Adipocyte (in vitro differentiated cells): Measurements from ENCODE around the gene MYCBP2.

Experiments
- DNase-seq: peaks from one replicate; pipeline ENCODE4 v3.0.0-alpha.2; 2015; ENCODE audit warnings: low read depth
- H3K27me3 ChIP-seq: replicated peaks from 2 replicates; pipeline ENCODE4 v1.7.0; 2013; ENCODE audit warnings: mild to moderate bottlenecking, low read length, moderate library complexity; ENCODE audit not compliant: control insufficient read depth, insufficient read depth
- H3K36me3 ChIP-seq: 2 replicates; pipeline ENCODE4 v1.7.0; 2013; ENCODE audit warnings: low read length, mild to moderate bottlenecking, moderate library complexity; ENCODE audit not compliant: control insufficient read depth, insufficient read depth, severe bottlenecking
- H3K4me1 ChIP-seq: 2 replicates; pipeline ENCODE4 v1.7.0; 2013; ENCODE audit warnings: mild to moderate bottlenecking, low read length, moderate library complexity; ENCODE audit not compliant: control insufficient read depth, insufficient read depth
- H3K4me3 ChIP-seq: 2 replicates; pipeline ENCODE4 v1.7.0; 2013; ENCODE audit warnings: mild to moderate bottlenecking, low read length, moderate library complexity
- H3K9ac ChIP-seq: 2 replicates; pipeline ENCODE4 v1.7.0; 2013; ENCODE audit warnings: mild to moderate bottlenecking, low read length, moderate library complexity
- H3K9me3 ChIP-seq: 2 replicates; pipeline ENCODE4 v1.7.0; 2013; ENCODE audit warnings: mild to moderate bottlenecking, low read length, moderate library complexity; ENCODE audit not compliant: control insufficient read depth

Gene MYCBP2

GRCh38 chr13:77326905-77327604, at the start of gene MYCBP2:
Gene MYCBP2, minus strand, starts transcription at chr13:77327094. Its CDS starts 319 bp downstream, at chr13:77326775.
- peak; percentile 99 for DNase-seq
- H3K27me3 ChIP-seq: no peaks in the 10 kb centered on the region
- H3K36me3 ChIP-seq: no peaks in the 10 kb centered on the region
- H3K9ac ChIP-seq: peak within 1 kb of the TSS; percentile 91
- no peaks in the 10 kb centered on the region for H3K9me3 ChIP-seq
- H3K4me3 ChIP-seq: peak within 1 kb of the TSS; percentile 93
- H3K4me1 ChIP-seq: peaks cover 50% of the 10 kb centered on the region

DNA sequence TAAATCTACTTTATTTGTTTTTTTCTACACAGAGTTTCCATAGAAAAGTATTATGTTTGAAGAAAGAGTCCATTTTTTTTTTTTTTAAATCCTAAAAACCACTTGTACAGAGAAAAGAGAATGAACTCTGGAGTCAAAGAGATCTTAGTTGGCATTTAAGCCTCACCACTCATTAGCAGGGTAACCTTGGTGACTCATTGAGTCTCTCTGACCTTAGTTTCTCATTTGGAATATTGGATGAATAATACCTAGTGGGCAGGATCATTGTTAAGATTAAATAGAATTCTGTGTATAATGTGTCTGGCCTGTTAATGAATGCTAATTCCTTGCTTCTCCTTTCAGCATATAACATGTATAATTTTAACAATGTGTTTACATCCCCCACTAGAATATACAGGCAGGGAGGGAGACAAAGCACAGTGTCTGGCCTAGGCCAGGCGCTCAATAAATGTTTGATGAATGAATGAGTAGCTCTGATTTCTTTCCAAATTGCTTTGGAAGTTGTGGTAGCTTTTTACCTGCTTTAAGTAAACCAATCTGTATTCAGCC, 48.7 kb upstream of the MYCBP2 start:
- H3K27me3 ChIP-seq: no peaks in the 10 kb centered on the region
- DNase-seq: no peak
- H3K4me3 ChIP-seq: no peak overlapping the region
- no peak overlapping the region for H3K9ac ChIP-seq
- no peaks in the 10 kb centered on the region for H3K9me3 ChIP-seq
- H3K36me3 ChIP-seq: no peaks in the 10 kb centered on the region
- peaks cover 3% of the 10 kb centered on the region for H3K4me1 ChIP-seq

GRCh38 chr13:77374786-77375185, 47.9 kb upstream of the MYCBP2 start:
- no peaks in the 10 kb centered on the region for H3K27me3 ChIP-seq

DNA sequence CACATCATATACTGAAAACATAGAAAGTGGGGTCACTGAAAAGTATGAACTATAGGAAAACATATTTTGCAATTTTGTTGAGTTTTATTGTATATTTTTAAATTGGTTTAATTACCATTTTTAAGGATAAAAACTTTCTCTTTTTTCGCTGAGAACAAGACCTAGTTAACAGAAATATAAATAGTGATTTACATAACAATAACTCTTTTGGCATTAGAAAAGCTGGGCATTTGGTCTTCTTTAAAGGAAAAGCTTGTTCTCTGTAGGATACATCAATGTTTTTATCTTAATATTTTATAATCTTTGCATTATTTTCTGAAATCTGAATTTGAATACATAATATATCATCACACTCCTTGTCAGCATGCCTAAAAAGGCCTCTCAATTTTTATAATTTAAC, 47.4 kb upstream of the MYCBP2 start:
- Histone ChIP-seq H3K27me3 (no peaks in the 10 kb centered on the region), H3K9ac (no peak overlapping the region), H3K36me3 (no peaks in the 10 kb centered on the region), H3K4me3 (no peak overlapping the region), H3K4me1 (peaks cover 3% of the 10 kb centered on the region), H3K9me3 (no peaks in the 10 kb centered on the region)
- no peak for DNase-seq

More at GRCh38 chr13:77374786-77375185, 47.9 kb upstream of the MYCBP2 start:
- Histone ChIP-seq H3K4me3 (no peak overlapping the region), H3K36me3 (no peaks in the 10 kb centered on the region), H3K4me1 (peaks cover 3% of the 10 kb centered on the region), H3K9ac (no peak overlapping the region), H3K9me3 (no peaks in the 10 kb centered on the region)
- no peak for DNase-seq

- H3K4me3 ChIP-seq: no peak overlapping the region
- H3K4me1 ChIP-seq: peaks cover 3% of the 10 kb centered on the region
- H3K36me3 ChIP-seq: no peaks in the 10 kb centered on the region
- DNase-seq: no peak
- no peaks in the 10 kb centered on the region for H3K27me3 ChIP-seq
- no peaks in the 10 kb centered on the region for H3K9me3 ChIP-seq
- no peak overlapping the region for H3K9ac ChIP-seq
Measured at GRCh38 chr13:77373502-77373901, 46.6 kb upstream of the MYCBP2 start.

DNA sequence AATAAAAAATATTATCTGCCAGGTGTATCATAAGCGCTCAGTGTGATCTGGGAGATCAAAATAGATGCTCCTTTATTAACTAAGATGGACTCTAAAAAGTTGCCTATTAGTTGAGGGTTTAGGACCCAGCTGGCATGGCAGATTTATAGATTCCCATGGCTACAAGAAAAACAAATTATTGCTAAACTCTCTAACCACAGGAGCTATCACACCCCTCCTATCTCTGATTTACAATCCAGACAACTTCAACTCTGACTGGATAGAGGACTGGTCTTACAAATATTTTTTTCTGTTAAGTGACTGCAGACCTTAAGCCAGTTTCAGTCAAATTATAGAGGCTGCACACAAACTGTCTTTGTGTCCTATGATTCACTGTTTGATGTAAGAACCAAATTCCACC, 45.4 kb upstream of the MYCBP2 start:
- no peak overlapping the region for H3K9ac ChIP-seq
- H3K4me3 ChIP-seq: no peak overlapping the region
- H3K36me3 ChIP-seq: no peaks in the 10 kb centered on the region
- DNase-seq: peak; percentile 22
- H3K4me1 ChIP-seq: peaks cover 3% of the 10 kb centered on the region
- no peaks in the 10 kb centered on the region for H3K9me3 ChIP-seq
- H3K27me3 ChIP-seq: no peaks in the 10 kb centered on the region

DNA sequence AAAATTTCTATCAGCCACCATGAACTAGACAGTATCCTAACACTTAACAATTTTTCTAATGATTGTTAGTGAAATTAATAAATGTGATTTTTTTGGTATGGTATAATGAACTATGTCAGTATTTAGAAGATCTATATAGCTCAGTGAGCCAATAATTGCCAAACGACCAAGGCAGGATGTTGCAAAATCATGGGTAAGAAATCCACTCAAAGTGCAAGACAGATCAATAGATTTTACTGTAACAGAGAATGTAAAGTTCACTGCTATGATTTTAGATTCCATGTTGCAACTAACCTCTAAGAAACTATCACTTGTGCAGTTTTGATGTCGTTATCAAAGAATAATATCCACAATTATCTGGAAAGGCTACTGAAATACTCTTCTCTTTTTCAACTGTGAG, 44.0 kb upstream of the MYCBP2 start:
- no peaks in the 10 kb centered on the region for H3K36me3 ChIP-seq
- no peak for DNase-seq
- peaks cover 3% of the 10 kb centered on the region for H3K4me1 ChIP-seq
- H3K27me3 ChIP-seq: no peaks in the 10 kb centered on the region
- H3K9ac ChIP-seq: no peak overlapping the region
- no peaks in the 10 kb centered on the region for H3K9me3 ChIP-seq
- no peak overlapping the region for H3K4me3 ChIP-seq

DNA sequence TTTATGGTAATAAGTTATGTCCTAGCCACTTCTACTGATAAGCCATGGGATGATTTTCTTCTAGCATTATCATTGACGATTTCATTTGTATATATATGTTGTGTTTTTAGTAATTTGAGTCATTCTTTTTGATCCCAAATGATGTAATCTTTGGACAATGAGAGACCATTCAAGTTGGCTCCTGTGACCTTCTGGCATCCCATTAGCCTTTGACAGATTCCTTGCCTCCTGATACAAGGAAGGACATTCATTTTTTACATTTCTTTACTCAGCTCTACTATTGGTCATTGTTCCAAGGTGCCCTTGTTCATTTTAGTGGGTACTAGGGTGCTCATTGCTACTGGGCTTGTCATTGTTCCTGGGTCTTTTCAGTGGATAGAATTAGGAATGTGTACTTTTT, 35.3 kb upstream of the MYCBP2 start:
- H3K4me1 ChIP-seq: no peaks in the 10 kb centered on the region
- H3K36me3 ChIP-seq: no peaks in the 10 kb centered on the region
- DNase-seq: no peak
- no peak overlapping the region for H3K9ac ChIP-seq
- H3K4me3 ChIP-seq: no peak overlapping the region
- no peaks in the 10 kb centered on the region for H3K27me3 ChIP-seq
- H3K9me3 ChIP-seq: no peaks in the 10 kb centered on the region

DNA sequence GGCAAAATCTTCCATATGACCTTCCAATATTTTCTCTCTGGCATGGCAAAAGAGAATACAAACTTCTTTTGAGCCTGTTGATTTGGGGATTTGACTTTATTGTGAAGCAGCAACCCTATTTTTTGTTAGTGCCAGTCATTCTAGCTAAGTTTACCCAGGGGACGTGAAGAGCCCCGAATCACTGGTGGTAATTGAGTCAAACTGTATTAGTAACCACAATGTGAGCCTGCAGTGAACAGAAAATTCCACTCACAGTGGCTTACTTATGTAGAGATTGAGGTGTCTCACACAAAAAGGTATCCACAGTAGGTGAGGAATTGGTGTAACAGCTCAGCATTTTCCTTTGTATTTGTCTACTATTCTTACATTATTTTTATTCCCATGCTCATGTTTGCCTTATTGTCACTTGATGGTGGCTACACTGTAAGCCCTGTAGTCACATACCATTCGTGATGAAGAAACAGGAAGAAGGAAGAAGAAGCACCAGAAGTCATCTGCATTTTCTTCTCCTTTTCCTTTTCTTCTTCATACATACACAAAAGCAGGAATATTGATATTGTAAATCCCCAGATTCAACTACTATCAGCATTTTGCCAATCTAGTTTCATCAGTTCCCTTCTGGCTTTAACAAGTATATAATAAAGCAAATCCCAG, 33.3 kb upstream of the MYCBP2 start:
- Histone ChIP-seq H3K27me3 (no peaks in the 10 kb centered on the region), H3K9me3 (no peaks in the 10 kb centered on the region), H3K36me3 (no peaks in the 10 kb centered on the region), H3K9ac (no peak overlapping the region), H3K4me1 (no peaks in the 10 kb centered on the region), H3K4me3 (no peak overlapping the region)
- no peak for DNase-seq

GRCh38 chr13:77359171-77359570, 32.3 kb upstream of the MYCBP2 start:
- H3K36me3 ChIP-seq: no peaks in the 10 kb centered on the region
- DNase-seq: no peak

GRCh38 chr13:77358001-77358400, 31.1 kb upstream of the MYCBP2 start:
- Histone ChIP-seq H3K9ac (no peak overlapping the region), H3K4me1 (no peaks in the 10 kb centered on the region), H3K9me3 (no peaks in the 10 kb centered on the region), H3K27me3 (no peaks in the 10 kb centered on the region), H3K4me3 (no peak overlapping the region), H3K36me3 (no peaks in the 10 kb centered on the region)
- no peak for DNase-seq

More at GRCh38 chr13:77359171-77359570, 32.3 kb upstream of the MYCBP2 start:
- no peaks in the 10 kb centered on the region for H3K27me3 ChIP-seq
- H3K4me1 ChIP-seq: no peaks in the 10 kb centered on the region
- H3K9me3 ChIP-seq: no peaks in the 10 kb centered on the region
- H3K9ac ChIP-seq: no peak overlapping the region
- H3K4me3 ChIP-seq: no peak overlapping the region
